ENCODE data around the gene CCKAR.

GRCh38 chr4:26459054-26459755 is 31.1 kb downstream of the CCKAR start:
- TF ChIP-seq CTCF (IDR thresholded peaks at IDR 0.05; ENCODE audit: poor library complexity), result peak; percentile 71
- TF ChIP-seq EZH2 (IDR thresholded peaks at IDR 0.05; ENCODE audit: borderline replicate concordance), result no peak
- TF ChIP-seq EZH2phosphoT487 (IDR thresholded peaks at IDR 0.05; ENCODE audit: low read depth, severe bottlenecking, unreplicated experiment), result no peak
